NOMO-1 (cell line): ENCODE results near the gene AQP6.
"Not testable (repeated sequence)": the region's sequence is repeated elsewhere in the genome, so short reads cannot be mapped to it uniquely, and the experiment has no call there.

Source experiments
- DNase-seq, 2 experiments: peaks; one replicate each; lab custom pipeline; 2025; ENCODE audit not compliant: unreplicated experiment in 2 of 2; lab: John Stamatoyannopoulos, UW

AQP6 gene

DNA sequence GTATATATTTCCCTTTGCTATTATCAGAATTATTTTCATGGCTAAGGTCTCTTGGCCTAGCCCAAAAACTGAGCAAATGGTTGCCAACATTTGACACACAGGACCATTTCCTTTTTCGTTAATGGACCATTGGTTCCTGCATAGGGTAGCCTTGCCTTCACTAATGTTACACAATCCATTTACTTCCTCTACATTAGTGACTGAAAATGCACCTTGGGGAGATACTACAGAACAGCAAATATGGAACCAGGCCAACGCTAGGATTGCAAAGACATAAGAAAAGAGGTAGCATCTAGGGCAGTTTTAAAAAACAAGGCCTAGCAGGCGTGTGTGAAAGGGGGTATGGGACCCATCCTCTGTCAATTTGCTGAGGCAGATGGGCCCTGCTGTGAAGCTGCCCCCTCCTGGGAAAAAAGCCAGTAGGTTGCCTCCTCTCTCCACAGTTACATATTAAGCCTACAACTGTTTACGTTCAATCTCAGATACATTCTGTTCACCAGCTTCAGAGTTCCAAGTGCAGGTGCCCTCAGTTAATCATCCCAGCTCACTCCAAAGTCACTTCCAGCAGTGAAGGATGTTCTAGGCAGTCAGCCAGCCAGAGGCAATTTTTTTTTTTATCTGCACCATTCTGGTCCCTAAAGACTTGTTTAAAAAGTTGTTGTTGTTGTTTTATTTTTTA is 15.0 kb downstream of the AQP6 start:
- peak; percentile 76 to 93 for DNase-seq

DNA sequence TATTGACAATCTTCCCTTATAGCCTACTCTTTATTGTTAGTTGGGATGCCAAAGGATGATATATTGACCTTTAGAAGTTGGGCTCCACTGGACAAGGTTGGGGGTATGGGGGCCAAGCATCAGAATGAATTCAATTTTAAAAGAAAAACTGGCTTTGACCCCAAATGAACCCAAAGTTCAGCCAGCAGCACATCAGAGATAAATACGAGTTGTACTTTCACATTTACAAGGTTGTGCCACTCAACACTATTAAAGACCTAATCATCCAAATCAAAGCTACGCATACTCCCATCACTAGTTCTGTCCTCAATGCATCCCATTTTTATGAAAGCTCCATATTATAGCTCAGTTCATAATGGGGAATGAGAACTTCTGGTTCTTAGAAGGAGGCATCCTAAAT is 16.7 kb downstream of the AQP6 start:
- DNase-seq = not testable (repeated sequence)

DNA sequence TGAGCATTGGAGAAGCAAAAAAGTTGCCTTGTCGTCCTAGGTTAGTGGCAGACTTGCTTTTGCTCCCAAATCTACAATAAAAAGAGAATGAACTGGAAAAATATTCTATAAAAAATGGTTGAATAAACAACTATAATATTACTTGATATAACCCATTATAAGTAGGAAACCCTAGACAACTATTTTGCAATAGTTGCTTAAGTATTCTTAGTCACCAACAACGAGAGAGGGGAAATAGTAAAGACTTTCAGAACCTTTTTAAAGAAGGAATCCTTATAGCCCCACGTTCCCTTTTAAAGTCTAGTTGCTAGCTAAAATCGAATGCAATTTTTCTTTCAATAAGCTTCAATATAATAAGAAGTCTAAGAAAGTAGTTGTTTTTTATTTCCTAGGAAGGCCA is 17.5 kb downstream of the AQP6 start:
- peak; percentile 36 to 84 for DNase-seq

DNA sequence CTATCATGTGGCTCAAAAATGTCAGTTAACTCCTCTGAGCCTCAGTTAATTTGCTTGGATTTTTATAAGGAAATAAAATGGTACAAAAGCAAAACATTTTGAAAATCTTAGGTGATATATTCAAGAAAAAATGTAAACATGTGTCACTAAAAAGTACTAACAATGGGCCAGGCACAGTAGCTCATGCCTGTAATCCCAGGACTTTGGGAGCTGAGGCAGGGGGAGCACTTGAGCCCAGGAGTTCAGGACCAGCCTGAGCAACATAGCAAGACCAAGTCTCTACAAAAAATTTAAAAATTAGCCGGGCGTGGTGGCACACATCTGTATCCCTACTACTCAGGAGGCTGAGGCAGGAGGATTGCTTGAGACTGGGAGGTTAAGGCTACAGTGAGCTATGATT is 25.7 kb downstream of the AQP6 start:
- DNase-seq = no peak

DNA sequence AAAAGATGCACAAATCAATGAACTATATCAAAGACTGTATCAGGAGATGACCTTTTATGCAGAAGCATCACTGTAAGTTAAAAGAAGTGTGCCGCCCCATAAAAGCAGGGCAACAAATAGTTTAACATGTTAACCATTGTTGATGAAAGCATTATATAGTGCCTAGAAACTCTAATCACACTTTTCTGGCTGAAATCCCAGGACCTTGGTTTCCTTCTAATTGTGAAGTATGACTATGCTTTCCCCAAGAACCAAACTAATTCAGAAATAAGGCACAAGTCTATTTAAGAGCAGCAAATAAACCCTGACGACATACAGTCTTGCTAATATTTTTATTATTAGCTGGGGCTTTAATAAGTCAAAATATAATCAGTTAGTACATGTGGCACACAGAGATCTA is 30.8 kb downstream of the AQP6 start:
- no peak for DNase-seq

DNA sequence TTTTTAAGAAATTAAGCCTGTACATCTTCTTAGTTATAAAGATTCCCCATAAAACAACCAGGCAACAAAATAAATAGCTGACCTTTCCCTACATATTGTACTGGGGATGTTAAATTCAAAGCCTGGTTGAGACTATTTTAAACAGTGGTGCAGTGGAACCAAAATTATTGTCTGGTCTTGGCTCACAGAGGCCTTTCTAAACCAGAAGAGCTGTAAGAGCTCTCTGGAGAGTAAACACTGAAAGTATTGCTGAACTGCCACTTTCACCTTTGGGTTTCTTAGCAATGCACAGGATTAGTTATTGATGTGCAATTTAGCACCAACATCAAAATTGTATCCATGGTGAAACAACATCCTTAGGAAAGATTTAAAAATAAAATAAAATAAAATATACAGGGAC is 31.9 kb downstream of the AQP6 start:
- no peak for DNase-seq

DNA sequence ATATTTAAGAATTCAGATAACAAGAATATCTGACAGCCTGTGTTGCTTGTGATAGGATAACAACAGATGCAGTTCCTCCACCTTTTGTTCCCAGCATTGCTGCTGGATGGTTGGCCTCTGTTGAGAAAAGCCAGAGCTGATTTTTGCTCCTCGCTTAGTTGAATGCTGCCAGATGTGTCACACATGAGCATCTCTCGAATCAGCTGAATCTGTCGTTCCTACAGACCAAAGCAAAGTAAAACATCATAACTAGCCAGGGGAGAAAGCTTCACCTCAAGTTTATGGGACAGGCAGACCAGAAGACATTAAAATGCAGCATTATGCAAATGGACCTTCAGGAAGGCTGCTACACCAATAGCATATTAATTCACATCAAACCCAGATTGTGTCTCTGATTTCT is 32.4 kb downstream of the AQP6 start:
- DNase-seq = no peak

DNA sequence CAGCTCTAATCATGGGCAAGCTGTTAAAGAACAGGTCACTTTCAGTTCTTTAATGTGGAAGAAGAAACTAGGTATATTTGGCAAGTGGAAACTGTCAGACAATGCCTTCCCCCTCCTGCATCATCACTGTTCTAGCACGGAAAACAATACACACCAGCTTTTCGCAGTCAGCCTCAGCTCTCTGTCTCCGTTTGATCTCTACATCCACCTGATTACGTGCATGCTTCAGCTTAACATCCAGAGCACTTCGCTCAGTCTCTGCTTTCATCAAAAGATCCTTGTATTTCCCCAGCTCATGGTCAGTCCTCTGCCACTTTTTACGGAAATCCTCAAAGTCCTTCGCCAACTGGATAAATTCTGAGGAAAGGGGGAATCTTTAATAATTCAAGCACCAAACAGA is 33.5 kb downstream of the AQP6 start:
- DNase-seq = no peak

DNA sequence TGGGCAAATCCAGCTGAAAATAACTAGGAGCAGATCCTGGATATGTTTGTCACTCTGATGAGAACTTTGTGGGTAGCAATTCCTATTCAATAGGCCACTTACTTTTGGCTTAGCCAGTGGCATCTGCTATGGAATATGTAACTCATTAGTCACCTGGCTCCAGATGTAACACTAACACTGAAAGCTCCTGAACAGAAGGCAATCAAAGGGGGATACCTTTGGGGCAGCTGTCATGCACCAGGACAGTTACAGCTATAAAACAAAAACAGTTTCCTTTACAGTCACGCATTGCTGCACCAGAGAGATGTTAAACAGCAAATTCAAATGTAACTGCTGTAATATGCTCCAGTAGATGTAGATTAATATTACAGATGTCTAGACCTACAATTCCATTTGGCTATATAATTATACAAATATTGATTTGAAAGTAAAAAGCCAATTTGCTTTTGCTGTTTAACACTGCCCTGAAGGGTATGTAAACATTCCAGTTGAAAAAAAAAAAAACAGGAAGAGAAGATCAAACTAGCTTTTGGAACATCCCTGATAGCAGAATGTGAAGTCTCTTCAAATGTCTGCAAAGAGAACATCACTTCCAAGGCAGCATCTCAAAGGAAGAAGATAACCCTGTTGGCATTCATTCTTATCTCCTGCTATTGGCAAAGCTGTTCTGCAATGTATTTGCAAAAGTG is 34.2 kb downstream of the AQP6 start:
- DNase-seq = no peak

DNA sequence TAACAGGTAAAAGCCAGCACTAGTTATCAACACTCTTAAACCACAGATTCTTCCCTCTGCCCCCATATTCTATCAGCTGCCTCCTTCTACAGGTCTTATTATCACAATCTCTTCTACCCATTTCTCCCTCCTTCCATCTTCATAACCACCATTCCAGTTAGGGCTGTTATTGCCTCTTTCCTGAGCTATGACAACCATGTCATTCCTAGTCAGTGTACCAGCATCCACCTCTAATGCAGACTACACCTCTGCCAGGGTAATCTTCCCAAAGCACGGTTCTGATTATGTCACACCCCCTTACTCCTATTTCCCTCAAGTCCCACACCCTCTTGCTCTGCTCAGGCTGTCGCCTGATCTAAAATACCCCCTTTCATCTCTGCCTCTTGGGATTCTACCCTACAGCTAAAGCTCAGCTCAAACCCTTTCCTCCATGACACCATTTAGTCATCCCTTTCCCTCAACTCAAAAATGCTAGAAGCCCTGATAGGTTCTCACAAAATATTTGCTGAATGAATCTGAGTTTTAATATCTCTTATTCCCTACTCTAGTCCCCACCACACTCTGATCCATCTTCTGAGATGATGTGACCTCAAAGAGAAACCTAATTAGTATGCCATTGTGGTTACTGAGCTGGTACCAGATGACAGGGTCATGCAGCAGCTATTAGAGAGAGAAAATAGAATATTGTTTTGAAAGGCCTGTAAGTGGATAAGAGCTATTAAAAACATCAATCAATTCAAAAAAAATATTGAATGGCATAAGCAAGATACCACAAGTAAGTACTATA is 40.8 kb downstream of the AQP6 start:
- no peak for DNase-seq

DNA sequence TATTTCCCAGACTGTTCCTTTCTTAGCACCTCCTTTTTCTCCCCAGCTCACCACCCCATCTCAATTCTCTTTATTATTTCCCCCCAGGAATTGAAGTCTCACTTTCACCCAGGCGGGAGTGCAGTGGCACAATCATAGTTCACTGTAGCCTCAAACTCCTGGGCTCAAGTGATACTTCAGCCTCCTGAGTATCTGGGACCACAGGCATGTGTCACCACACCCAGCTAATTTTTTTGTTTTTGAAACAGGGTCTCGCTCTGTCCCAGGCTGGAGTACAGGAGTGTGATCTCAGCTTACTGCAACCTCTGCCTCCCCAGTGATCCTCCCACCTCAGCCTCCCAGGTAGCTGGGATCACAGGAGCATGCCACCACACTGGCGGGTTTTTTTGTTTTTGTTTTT is 41.6 kb downstream of the AQP6 start:
- DNase-seq = no peak

DNA sequence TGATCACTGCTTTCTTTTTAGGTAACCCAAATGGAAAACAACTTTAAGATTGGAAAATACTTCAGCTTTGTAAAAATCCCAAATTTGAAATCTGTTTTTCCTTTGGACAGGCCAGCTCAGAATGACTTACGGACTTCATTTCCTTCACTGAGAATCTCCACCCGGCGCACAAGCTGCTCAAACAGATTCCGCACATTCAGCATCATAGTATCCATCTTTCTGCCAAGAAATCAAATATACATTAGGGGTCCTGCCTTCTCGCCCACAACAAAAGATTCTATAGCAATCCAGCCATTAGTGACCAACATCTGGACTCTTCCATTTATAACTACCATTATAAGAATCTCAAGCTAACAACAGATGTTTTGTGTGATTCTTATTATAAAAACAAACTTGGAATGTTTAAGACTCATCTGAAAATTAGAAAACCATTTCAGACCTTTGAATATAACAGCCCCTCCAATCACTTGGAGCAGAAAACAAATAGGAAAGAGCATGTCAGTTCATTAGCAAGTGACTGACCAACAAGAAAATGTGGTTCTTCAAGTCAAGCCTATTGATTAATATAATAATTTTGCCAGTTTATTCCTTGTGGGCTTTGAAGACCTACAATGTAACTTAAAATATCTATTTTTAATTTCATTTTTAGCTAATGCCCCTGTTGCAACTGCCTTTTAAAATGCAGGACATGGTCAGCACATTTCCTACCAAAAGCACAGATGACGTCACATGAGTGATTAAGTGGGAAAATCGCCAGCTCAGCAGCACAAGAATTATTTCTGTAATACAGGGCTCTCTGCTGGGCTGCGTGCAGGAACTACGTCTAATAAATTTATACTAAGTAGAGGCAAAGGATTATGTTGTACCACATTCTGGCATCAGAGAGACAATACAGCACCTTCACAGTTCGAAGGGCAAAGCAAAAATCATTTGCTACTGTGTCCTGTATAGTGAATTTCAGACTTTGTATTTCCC is 44.0 kb downstream of the AQP6 start:
- no peak for DNase-seq

DNA sequence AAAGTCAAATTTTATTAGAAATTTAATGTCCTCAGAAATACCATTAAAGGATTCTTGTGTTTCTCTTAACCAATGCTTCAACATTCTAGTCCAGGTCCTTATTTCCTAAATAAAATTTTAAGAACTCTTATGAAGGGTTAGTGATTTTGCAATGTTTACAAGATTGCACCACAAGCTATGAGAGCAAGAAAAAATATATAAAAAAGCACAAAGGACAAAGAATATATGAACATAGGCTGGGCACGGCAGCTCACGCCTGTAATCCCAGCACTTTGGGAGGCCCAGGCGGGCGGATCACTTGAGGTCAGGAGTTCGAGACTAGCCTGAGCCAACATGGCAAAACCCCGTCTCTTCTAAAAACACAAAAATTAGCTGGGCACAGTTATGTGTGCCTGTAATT is 44.9 kb downstream of the AQP6 start:
- DNase-seq = peak; percentile 33 to 59

DNA sequence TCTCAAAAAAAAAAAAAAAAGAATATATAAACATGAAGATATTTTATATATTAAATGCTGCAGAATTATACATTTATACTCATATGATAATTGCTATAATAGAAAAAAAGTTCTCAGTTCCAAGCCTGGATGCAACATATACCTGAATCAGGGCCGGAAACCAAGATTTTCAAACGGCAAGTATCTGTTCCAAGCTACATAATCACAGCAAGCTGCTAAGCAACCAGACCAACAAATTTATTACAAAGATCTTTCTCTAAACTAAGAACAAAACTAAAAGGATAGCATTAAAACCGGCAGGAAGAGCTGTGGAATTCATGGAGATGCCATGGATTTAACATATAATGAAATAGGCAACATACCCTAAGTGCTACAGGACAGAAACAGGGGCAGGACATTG is 45.4 kb downstream of the AQP6 start:
- no peak for DNase-seq

DNA sequence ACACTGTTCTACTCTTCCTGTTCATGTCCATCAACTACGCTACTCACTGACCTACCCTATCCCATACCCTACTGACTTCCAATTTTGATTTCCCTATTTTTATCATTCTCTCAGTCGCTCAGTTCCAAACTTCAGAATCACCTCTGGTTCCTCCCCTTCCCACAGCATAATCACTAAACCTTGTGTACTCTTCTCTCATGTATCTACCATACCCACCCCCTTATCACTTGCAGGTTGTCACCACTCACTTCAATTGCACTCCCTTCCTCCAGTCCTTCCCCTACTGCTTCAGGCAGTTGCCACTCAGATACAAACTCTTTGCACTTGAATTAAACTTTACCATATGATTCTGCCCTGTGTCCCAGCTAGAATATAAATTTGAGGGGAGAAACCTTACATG is 46.2 kb downstream of the AQP6 start:
- DNase-seq = no peak

DNA sequence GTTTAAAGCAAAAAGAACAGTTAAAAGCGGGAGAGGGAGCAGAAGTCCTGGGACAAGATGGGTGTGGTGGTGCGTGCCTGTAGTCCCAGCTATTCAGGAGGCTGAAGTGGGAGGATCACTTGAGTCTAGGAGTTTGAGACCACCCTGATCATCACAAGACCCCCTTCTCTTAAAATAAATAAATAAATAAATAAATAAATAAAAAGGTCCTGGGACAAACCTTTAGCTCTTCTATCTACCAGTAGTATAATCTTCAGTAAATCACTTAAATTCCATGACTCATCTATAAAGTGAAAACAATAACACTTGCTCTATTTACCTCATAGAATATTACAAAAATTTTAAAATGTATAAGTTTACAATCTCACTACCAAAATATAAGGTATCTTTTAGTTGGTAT is 46.8 kb downstream of the AQP6 start:
- no peak for DNase-seq

DNA sequence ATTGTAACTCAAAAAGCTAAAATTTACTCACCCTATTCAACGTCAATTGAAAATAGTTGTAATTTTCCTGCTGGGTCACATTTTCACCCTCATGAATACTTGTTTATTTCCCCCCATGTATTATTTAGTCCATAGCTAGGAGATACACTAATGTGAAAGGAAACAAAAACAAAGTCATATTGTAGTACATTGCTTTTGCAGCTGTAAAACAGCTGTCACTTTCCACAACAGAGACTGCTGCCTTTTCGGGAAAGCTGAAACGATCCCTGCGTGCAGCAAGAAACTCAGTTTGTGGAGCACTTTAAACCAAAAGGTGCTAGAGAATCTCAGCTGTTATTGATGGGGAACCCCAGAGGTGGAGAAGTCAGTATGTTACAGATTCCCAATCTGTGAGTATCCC is 48.3 kb downstream of the AQP6 start:
- no peak for DNase-seq

DNA sequence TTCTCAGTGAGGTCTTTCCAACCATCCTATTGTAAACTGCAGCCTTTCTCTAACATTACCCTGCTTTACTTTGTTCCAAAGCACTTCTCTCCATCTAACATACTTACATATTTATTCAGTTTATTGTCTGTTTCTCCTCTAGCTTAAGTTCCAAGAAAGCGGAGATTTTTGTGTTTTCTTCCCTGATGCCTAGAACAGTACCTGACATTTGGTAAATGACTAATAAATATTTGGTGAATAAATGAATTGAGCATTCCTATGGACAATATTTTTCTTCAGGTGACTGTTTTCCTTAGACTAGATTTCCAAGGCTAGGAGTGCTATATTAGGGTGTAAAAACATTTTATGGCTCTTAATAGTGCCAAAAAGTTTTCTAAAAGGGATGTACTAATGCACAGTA is 50.2 kb downstream of the AQP6 start:
- no peak for DNase-seq

DNA sequence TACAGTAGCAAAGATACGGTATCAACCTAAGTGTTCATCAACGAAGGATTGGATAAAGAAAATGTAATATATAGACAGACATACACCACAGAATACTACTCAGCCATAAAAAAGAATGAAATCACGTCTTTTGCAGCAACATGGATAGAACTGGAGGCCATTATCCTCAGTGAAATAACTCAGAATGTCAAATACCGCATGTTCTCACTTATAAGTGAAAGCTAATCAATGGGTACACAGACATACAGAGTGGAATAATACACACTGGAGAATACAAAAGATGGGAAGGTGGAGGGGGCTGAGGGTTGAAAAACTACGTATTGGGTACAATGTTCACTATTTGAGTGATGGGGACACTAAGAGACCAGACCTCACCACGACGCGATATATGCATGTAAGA is 51.5 kb downstream of the AQP6 start:
- DNase-seq = no peak

DNA sequence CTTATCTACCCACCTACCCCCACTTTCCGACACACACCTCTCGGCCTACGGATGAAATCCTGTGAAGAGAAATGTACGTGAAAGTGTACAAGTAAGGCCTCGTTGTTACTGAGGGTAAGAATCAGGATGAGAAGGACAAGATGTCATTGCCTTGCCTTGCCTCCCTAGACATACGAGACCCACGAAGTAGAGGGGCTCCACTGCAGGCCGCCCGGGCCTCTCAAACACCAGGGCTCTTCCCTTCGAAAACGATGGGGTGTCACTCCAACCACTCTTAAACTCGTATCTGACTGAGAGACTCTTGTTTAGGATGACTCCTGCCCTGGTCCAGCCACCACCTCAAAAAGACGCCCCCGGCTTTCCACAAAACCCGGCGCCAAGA is 52.0 kb downstream of the AQP6 start:
- DNase-seq = no peak
